Right renal pelvis (tissue), 4 donors: ENCODE results near the gene CXCL1. TPM values are rescaled to one million over a fixed set of nuclear protein-coding genes. Genes with fewer than 3 reads are reported as not detected.

Source experiments
- DNase-seq, 4 donors: peaks; one replicate each; pipeline ENCODE4 v3.0.0-alpha.2; 2013; ENCODE audit warnings: low read depth in 4 of 4, low spot score in 3 of 4, missing footprints in 1 of 4
- polyA plus RNA-seq, 4 donors: library from polyadenylated mRNA; unstranded; fragments of 120-200 nt; gene quantifications; one replicate each; pipeline ENCODE4 v1.2.1, GENCODE V29; 2013; ENCODE audit not compliant: insufficient read length in 4 of 4

The CXCL1 gene
- under 1 TPM; 0.39 to 0.91 (median 0.68) TPM for polyA plus RNA-seq

DNA sequence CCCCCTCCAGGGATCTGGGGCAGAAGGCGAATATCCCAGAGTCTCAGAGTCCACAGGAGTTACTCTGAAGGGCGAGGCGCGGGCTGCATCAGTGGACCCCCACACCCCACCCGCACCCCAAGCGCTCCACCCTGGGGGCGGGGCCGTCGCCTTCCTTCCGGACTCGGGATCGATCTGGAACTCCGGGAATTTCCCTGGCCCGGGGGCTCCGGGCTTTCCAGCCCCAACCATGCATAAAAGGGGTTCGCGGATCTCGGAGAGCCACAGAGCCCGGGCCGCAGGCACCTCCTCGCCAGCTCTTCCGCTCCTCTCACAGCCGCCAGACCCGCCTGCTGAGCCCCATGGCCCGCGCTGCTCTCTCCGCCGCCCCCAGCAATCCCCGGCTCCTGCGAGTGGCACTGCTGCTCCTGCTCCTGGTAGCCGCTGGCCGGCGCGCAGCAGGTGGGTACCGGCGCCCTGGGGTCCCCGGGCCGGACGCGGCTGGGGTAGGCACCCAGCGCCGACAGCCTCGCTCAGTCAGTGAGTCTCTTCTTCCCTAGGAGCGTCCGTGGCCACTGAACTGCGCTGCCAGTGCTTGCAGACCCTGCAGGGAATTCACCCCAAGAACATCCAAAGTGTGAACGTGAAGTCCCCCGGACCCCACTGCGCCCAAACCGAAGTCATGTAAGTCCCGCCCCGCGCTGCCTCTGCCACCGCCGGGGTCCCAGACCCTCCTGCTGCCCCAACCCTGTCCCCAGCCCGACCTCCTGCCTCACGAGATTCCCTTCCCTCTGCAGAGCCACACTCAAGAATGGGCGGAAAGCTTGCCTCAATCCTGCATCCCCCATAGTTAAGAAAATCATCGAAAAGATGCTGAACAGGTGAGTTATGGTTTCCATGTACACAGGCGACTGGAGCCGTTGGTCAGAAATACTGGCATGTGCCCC, at the start of gene CXCL1:
CXCL1 (plus strand) TSS at position 264 of the 926 bp plus-strand sequence; CDS start at position 342, 78 bp downstream.
- DNase-seq, result no peak

GRCh38 chr4:73821325-73821724, 47.9 kb upstream of the CXCL1 start:
- no peak for DNase-seq

DNA sequence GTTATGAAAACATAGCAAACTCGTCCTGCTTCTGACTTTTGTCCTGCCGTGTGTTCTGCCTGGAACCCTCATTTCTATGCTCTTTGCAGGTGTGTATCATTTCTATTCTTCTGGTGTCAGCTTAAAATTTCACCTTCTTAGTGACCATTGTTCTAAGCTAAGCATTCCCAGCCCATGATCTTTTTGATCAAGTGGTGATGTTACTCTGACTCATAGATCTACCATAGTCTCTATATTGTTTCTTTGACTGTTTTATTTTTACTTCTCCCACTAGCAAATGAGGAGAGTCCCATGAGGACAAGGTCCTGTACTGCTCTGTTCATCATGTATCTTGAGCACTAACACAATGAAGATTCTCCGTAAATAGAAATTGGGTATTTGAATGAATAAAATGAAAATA, 46.8 kb upstream of the CXCL1 start:
- DNase-seq, result no peak

DNA sequence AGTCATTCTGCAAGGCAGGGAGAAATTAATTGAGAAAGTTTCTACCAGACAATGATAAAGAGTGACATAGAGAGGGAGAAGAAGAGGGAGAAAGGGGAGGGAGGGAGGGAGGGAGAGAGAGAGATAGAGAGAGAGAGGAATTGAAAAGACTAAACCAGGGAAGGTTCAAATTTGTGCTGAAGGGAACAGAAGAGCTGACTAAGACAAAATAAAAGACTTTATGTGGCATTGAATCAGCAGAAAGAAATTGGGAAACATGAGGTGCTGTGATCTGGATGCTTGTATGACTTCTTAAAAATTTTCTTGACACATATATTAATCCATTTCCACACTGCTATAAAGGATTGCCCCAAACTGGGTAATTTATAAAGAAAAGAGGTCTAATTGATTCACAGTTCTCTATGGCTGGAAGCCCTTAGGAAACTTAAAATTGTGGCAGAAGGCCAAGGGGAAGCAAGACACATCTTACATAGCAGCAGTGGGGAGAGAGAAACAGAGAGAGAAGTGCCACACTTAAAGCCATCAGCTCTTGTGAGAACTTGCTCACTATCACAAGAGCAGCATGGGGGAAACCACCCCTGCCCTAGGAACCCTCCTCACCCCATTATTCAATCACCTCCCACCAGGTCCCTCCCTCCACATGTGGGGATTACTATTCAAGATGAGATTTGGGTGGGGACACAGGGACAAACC, 46.2 kb upstream of the CXCL1 start:
- DNase-seq, result no peak

DNA sequence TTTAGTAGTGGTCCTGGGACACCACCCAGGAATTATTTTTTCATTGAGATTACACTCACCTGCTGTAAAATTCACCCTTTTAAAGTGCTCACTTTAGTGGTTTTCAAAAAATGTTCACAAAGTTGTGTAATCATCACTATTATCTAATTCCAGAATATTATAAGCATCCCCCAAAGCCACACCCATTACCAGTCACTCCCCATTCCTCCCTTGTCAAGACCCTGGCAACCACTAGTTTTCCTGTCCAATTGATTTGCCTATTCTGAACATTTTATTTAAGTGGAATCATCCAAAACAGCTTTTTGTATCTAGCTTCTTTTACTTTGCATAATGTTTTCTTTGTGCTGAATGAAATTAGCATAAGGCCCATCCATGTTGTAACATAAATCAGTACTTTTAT, 45.4 kb upstream of the CXCL1 start:
- DNase-seq, result no peak

GRCh38 chr4:73828956-73829355, 40.2 kb upstream of the CXCL1 start:
- no peak for DNase-seq

DNA sequence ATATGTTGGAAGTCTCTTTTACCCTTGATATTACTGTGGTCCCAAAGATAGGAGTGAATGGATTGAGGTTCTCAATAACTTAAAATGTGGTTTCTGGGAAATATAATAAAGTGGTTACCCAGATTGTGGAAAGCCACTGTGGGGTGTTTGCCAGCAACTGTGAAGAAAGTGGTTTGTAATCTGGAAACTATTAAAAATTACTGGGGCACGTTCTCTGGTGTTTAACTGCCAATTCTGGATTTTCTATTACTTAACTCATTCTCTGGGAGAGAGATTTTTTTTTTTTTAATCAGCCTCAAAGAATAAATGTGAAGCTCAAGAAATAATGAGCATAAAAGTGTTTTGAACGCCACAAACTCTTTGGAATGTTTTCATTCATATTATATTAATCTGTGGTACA, 37.6 kb upstream of the CXCL1 start:
- no peak for DNase-seq

- DNase-seq, result no peak
These were observed 36.4 kb upstream of the CXCL1 start for GRCh38 chr4:73832651-73833237.

DNA sequence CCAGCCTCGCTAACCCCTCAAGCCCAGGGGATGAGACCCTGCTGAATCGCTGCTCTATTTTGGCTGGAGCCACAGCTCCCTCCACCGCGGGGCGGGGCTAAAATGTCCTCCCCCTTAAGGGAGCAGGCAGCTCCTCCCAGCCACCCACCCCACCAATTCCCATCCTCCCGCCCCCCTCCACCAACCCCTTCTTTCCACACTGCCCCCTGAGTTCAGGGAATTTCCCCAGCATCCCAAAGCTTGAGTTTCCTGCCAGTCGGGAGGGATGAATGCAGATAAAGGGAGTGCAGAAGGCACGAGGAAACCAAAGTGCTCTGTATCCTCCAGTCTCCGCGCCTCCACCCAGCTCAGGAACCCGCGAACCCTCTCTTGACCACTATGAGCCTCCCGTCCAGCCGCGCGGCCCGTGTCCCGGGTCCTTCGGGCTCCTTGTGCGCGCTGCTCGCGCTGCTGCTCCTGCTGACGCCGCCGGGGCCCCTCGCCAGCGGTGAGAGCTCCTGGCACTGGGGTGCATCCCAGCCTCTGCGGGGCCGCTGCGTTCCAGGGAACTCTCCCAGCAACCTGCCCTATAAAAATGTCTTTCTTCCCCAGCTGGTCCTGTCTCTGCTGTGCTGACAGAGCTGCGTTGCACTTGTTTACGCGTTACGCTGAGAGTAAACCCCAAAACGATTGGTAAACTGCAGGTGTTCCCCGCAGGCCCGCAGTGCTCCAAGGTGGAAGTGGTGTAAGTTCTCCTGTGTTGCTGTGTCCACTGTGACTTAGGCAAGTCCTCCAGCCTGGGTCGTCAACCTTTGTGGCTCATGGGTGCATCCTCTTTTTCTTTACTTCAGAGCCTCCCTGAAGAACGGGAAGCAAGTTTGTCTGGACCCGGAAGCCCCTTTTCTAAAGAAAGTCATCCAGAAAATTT, 32.6 kb upstream of the CXCL1 start, which contains the start of gene CXCL6:
CXCL6 (plus strand) TSS at position 306 of the 907 bp plus-strand sequence; CDS start at position 379, 73 bp downstream.
- DNase-seq, result no peak

- no peak for DNase-seq
These were observed 30.1 kb upstream of the CXCL1 start for GRCh38 chr4:73839071-73839470.

- no peak for DNase-seq
These were observed 29.5 kb upstream of the CXCL1 start for GRCh38 chr4:73839715-73840114.

GRCh38 chr4:73841243-73841925, 27.8 kb upstream of the CXCL1 start:
- DNase-seq, result no peak

DNA sequence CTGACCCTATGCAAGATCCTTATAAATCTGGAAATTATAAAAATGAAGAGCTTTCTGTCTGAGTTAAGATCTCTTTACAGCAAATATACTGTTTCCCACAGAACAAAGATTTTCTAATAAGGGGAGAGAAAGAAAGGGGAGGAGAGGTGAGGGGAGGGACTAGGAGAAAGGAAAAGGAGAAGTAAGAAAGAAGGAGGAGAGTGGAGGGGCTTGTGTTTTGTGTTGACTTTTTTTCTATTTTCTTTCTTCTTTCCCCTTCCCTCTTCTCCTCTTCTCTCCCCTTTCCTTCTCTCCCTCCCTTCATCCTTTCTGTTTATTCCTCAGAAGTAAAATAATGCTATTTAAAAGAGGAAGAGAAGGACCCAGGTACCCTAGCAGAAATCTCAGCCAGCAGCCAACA, 26.5 kb upstream of the CXCL1 start:
- DNase-seq, result no peak

DNA sequence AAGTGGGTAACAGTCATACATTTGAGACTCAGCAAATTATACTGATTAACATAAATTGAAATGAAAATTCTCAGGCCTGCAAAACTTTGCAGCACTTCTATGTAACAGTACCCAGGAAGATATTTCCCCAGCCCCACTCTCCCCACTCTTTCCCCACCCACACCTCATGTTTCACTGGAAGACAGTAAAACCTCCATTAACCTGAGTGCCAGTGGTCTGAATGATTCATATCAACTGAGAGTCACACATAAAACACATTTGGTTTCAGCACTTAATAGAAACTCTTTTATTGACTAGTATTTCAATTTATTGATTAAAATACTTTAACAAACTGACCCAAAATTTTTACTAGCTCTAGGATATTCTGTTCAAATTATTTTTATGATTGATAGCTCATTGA, 25.8 kb upstream of the CXCL1 start:
- DNase-seq, result no peak

DNA sequence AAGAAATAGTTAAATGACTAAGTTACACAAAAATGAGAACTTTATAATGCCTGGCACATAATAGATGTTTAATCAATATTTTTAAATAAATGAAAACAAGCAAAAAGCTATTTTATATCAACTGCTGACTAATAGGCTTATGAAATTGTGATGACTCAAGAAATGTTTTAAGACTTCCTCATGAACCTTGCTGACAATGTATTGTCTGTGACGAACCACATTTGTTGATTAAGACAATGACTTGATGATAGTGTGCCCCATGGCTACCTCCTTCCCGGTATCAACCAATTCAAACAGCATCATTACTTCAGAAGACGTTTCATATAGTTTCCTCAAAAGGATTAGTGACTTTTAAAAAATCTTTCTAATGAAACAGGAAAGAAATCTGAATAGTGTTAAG, 24.8 kb upstream of the CXCL1 start:
- DNase-seq, result no peak

DNA sequence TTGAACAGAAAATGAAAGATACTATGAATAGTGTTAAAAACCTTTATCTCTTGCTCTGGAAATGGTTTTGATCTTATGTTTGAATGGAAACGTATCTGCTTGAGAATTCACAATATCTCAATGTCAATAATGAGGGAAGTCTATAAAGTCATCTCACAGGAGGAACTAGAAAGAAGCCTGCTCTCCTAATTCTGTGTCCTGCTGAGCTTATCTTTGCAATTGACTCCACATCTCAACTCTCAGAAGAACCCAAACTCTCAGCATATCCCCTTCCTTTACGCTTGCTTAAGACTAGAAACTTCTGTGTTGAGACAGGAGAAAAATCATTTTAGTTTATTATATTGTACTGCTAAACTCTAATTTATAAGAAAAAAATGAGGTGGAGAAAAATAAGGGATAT, 24.4 kb upstream of the CXCL1 start:
- DNase-seq, result no peak

GRCh38 chr4:73847526-73848182, 21.5 kb upstream of the CXCL1 start:
- DNase-seq, result no peak

GRCh38 chr4:73848183-73848777, 20.9 kb upstream of the CXCL1 start:
- no peak for DNase-seq
